HCT116 (cell line): Measurements from ENCODE around the gene IL1F10.

Experiments used
- ATF3 ChIP-seq: IDR thresholded peaks from 2 replicates; pipeline ENCODE4 v1.6.1; 2012
- CEBPB ChIP-seq: IDR thresholded peaks from 2 replicates; pipeline ENCODE4 v1.6.1; 2012; ENCODE audit warnings: low read depth
- CTCF ChIP-seq, 3 experiments: fragments of 200-600 bp in 1 of 3; sonication (generic) in 1 of 3; IDR thresholded peaks in 2 of 3; conservative IDR thresholded peaks in 1 of 3; 2 replicates each; pipeline ENCODE4 v1.5.1; 2012 to 2017; ENCODE audit warnings: low read depth in 2 of 3, low read length in 2 of 3, antibody characterized with exemption in 1 of 3, borderline replicate concordance in 1 of 3, control low read depth in 1 of 3, mild to moderate bottlenecking in 1 of 3, mixed read lengths in 1 of 3, mixed run types in 1 of 3, moderate library complexity in 1 of 3; ENCODE audit not compliant: insufficient read depth in 1 of 3
- JUND ChIP-seq: IDR thresholded peaks from 2 replicates; pipeline ENCODE4 v1.6.1; 2012
- MAX ChIP-seq: IDR thresholded peaks from 2 replicates; pipeline ENCODE4 v1.6.1; 2012
- POLR2A ChIP-seq: IDR thresholded peaks from 2 replicates; pipeline ENCODE4 v1.7.0; 2011; ENCODE audit warnings: borderline replicate concordance; ENCODE audit not compliant: insufficient read depth, insufficient read length; ENCODE audit errors: extremely low read depth
- POLR2AphosphoS5 ChIP-seq: IDR thresholded peaks from 2 replicates; pipeline ENCODE4 v1.6.1; 2011; ENCODE audit warnings: mild to moderate bottlenecking, low read depth, low read length, moderate library complexity
- RAD21 ChIP-seq: IDR thresholded peaks from 2 replicates; pipeline ENCODE4 v1.6.1; 2012; ENCODE audit warnings: low read depth, mild to moderate bottlenecking
- SIN3A ChIP-seq: IDR thresholded peaks from 2 replicates; pipeline ENCODE4 v1.6.1; 2012; ENCODE audit warnings: low read depth
- SP1 ChIP-seq: IDR thresholded peaks from 2 replicates; pipeline ENCODE4 v1.6.1; 2012; ENCODE audit warnings: low read depth
- TCF7L2 ChIP-seq: IDR thresholded peaks from 2 replicates; pipeline ENCODE4 v1.7.0; 2011; ENCODE audit warnings: borderline replicate concordance, inconsistent platforms; ENCODE audit not compliant: insufficient read depth, insufficient read length; ENCODE audit errors: extremely low read depth
- ZBTB33 ChIP-seq: IDR thresholded peaks from 2 replicates; pipeline ENCODE4 v1.6.1; 2011; ENCODE audit warnings: mild to moderate bottlenecking, low read length, moderate library complexity; ENCODE audit not compliant: insufficient replicate concordance; ENCODE audit errors: extremely low read depth
- ZFX ChIP-seq: fragments of 450-650 bp; IDR thresholded peaks from 2 replicates; pipeline ENCODE4 v1.6.1; 2017

- TF ChIP-seq CTCF (IDR thresholded peaks at IDR 0.05 in 2 of 3, conservative IDR thresholded peaks at IDR 0.05 in 1 of 3; ENCODE audit: borderline replicate concordance in 1 of 3, insufficient read depth in 1 of 3, low read depth in 2 of 3, low read length in 2 of 3) (no peak), POLR2AphosphoS5 (no peak), ZFX (no peak), SP1 (no peak), TCF7L2 (no peak), ATF3 (no peak), ZBTB33 (no peak), SIN3A (no peak), JUND (no peak), CEBPB (no peak), POLR2A (no peak), RAD21 (no peak), MAX (no peak)
Observed at GRCh38 chr2:113117541-113118262, 49.9 kb downstream of the IL1F10 start.
